ENCODE measurements around the gene ARMC10. TPM values are rescaled to one million over a fixed set of nuclear protein-coding genes. Genes with fewer than 3 reads are reported as not detected.
"Not testable (repeated sequence)": the region's sequence is repeated elsewhere in the genome, so short reads cannot be mapped to it uniquely, and the experiment has no call there.

ARMC10 gene
- total RNA-seq, 1 donor from 2014 or later = 26.6 TPM

DNA sequence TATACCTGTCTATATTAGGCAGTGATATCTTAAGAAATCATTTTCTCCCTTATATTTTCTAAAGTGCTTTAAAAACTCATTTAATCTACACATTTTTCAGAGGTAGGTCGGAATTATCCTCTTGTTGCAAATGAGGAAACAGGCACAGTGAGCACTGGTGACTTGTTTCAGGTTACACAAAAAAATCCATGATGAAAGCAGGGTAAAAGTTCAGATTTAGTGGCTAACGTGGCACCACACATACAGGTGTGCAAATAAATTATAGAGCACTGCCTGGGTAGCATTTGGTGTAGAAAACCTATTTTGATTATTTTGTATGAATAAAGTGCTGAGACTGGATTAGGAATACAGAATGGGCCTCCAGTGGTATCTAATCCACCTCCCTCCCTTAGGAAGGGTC lies 26.6 kb downstream of the ARMC10 start:
- Mint-ChIP-seq H3K36me3 (peaks cover 21% of the 10 kb centered on the region), H3K27ac (no peak overlapping the region), H3K27me3 (ENCODE audit: low read depth) (no peaks in the 10 kb centered on the region), H3K9me3 (no peaks in the 10 kb centered on the region), H3K4me1 (peaks cover 14% of the 10 kb centered on the region), H3K4me3 (no peak overlapping the region)
- TF ChIP-seq, protein P1, sequence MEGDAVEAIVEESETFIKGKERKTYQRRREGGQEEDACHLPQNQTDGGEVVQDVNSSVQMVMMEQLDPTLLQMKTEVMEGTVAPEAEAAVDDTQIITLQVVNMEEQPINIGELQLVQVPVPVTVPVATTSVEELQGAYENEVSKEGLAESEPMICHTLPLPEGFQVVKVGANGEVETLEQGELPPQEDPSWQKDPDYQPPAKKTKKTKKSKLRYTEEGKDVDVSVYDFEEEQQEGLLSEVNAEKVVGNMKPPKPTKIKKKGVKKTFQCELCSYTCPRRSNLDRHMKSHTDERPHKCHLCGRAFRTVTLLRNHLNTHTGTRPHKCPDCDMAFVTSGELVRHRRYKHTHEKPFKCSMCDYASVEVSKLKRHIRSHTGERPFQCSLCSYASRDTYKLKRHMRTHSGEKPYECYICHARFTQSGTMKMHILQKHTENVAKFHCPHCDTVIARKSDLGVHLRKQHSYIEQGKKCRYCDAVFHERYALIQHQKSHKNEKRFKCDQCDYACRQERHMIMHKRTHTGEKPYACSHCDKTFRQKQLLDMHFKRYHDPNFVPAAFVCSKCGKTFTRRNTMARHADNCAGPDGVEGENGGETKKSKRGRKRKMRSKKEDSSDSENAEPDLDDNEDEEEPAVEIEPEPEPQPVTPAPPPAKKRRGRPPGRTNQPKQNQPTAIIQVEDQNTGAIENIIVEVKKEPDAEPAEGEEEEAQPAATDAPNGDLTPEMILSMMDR (IDR thresholded peaks at IDR 0.05; ENCODE audit: unreplicated experiment) = no peak
- DNase-seq (ENCODE audit: low spot score in 2 of 2, unreplicated experiment in 2 of 2) = no peak

DNA sequence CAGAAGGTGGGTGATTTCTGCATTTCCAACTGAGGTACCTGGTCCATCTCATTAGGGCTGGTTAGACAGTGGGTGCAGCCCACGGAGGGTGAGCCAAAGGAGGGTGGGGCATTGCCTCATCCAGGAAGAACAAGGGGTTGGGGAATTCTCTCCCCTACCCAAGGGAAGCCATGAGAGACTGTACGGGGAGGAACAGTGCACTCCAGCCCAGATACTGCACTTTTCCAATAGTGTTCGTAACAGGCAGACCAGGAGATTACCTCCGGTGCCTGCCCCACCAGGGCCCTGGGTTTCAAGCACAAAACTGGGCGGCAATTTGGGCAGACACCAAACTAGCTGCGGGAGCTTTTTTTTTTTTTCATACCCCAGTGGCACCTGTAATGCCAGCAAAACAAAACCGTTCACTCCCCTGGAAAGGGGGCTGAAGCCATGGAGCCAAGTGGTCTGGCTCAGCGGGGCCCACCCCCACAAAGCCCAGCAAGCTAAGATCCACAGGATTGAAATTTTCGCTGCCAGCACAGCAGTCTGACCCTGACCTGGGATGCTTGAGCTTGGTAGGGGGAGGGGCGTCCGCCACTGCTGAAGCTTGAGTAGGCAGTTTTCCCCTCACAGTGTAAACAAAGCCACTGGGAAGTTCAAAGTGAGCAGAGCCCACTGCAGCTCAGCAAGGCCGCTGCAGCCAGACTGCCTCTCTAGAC lies 31.2 kb downstream of the ARMC10 start:
- Mint-ChIP-seq H3K4me3 (no peak overlapping the region), H3K27me3 (ENCODE audit: low read depth) (no peaks in the 10 kb centered on the region), H3K9me3 (peaks cover 22% of the 10 kb centered on the region), H3K4me1 (peaks cover 16% of the 10 kb centered on the region), H3K27ac (no peak overlapping the region), H3K36me3 (peaks cover 42% of the 10 kb centered on the region)
- DNase-seq (ENCODE audit: low spot score in 2 of 2, unreplicated experiment in 2 of 2) = no peak
- TF ChIP-seq, protein P1 (IDR thresholded peaks at IDR 0.05; ENCODE audit: unreplicated experiment) = no peak

DNA sequence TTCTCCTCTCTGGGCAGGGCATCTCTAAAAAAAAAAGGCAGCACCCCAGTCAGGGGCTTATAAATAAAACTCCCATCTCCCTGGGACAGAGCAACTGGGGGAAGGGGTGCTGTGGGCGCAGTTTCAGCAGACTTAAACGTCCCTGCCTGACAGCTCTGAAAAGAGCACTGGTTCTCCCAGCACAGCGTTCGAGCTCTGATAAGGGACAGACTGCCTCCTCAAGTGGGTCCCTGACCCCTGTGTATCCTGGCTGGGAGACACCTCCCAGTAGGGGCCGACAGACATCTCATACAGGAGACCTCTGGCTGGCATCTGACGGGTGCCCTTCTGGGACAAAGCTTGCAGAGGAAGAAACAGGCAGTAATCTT lies 31.7 kb downstream of the ARMC10 start:
- H3K27me3 Mint-ChIP-seq (ENCODE audit: low read depth); H3K27ac Mint-ChIP-seq: not testable (repeated sequence)
- H3K36me3 Mint-ChIP-seq = peaks cover 48% of the 10 kb centered on the region

DNA sequence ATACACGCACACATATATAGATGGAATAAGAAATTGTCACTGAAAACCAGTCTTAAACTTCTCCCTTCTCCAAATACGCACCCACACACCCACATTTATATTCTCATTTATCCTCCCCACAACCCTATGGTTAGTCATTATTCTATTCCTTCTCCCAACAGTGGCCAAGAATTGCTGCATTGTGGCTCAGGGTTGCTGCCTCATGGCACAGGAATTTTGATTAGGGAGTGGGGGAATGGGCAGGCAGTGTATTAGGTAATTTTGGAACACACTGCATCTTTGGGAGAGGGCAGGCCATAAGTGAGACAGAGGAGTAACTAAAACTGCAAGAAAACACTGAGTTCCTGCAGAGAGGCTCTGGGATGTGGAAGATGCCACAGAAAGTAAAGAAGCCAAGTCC lies 38.2 kb downstream of the ARMC10 start:
- H3K4me3 Mint-ChIP-seq = no peak overlapping the region
- TF ChIP-seq, protein P1 (IDR thresholded peaks at IDR 0.05; ENCODE audit: unreplicated experiment) = no peak
- H3K36me3 Mint-ChIP-seq = peaks cover 51% of the 10 kb centered on the region
- H3K9me3 Mint-ChIP-seq = peaks cover 25% of the 10 kb centered on the region
- H3K27me3 Mint-ChIP-seq (ENCODE audit: low read depth) = no peaks in the 10 kb centered on the region
- no peaks in the 10 kb centered on the region for H3K4me1 Mint-ChIP-seq
- no peak overlapping the region for H3K27ac Mint-ChIP-seq
- DNase-seq (ENCODE audit: low spot score in 2 of 2, unreplicated experiment in 2 of 2) = no peak

More for the DNA sequence above, 31.7 kb downstream of the ARMC10 start:
- DNase-seq (ENCODE audit: low spot score in 2 of 2, unreplicated experiment in 2 of 2); H3K4me3 Mint-ChIP-seq: not testable (repeated sequence)
- Mint-ChIP-seq H3K9me3 (peaks cover 23% of the 10 kb centered on the region), H3K4me1 (peaks cover 16% of the 10 kb centered on the region)

DNA sequence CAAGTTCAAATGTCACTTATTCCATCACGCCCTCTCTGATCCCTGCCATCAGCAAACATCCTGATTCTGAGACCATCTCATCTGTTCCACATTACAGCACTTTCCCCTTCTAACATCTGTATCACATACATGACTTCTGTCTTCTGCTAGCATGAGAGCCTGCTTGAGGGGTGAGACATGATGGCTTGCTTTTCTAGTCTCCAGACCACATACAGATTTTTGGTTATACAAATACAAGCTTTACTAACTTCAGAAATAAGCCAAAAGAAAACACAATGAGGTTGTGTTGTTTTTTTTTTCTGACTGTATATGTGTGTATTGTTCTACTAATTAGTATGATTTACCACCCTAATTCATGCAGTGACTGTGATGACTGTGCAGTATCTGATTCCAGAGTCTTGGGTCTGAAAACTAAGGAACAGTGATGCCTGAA lies 39.7 kb downstream of the ARMC10 start:
- Mint-ChIP-seq H3K36me3 (peaks cover 41% of the 10 kb centered on the region), H3K27me3 (ENCODE audit: low read depth) (no peaks in the 10 kb centered on the region), H3K27ac (no peak overlapping the region), H3K4me1 (no peaks in the 10 kb centered on the region), H3K4me3 (no peak overlapping the region), H3K9me3 (peaks cover 19% of the 10 kb centered on the region)
- TF ChIP-seq, protein P1 (IDR thresholded peaks at IDR 0.05; ENCODE audit: unreplicated experiment) = no peak
- no peak for DNase-seq (ENCODE audit: low spot score in 2 of 2, unreplicated experiment in 2 of 2)

DNA sequence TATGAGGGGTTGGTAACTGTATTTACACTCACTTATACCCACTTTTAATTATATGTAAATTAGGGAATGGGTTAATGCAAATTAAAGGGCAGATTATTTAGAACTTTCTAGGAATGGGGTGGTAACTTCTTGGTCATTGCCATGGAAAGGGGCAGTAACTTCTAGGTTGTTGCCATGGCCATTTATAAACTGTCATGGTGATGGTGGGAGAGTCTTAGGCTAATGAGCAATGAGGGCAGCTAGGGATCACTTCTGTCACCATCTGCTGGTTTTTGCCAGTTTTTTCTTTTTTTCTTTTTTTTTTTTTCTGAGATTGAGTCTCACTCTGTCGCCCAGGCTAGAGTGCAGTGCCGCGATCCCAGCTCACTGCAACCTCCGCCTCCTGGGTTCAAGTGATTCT lies 40.8 kb downstream of the ARMC10 start:
- H3K9me3 Mint-ChIP-seq = peaks cover 7% of the 10 kb centered on the region
- H3K4me3 Mint-ChIP-seq = no peak overlapping the region
- peaks cover 34% of the 10 kb centered on the region for H3K36me3 Mint-ChIP-seq
- no peak overlapping the region for H3K27ac Mint-ChIP-seq
- no peaks in the 10 kb centered on the region for H3K4me1 Mint-ChIP-seq
- no peaks in the 10 kb centered on the region for H3K27me3 Mint-ChIP-seq (ENCODE audit: low read depth)
- TF ChIP-seq, protein P1 (IDR thresholded peaks at IDR 0.05; ENCODE audit: unreplicated experiment) = no peak
- no peak for DNase-seq (ENCODE audit: low spot score in 2 of 2, unreplicated experiment in 2 of 2)

Data from mesothelial cell of epicardium (in vitro differentiated cells).